Measurements from ENCODE around the gene DLG1. TPM values are rescaled to one million over a fixed set of nuclear protein-coding genes. Genes with fewer than 3 reads are reported as not detected.

The DLG1 gene
- polyA plus RNA-seq, 4 donors: 68.7 to 98.7 (median 88.6) TPM

- DNase-seq (ENCODE audit: low read depth in 4 of 4, low spot score in 3 of 4): no peak
These were observed 114.8 kb downstream of the DLG1 start for GRCh38 chr3:197183582-197183981.

- DNase-seq (ENCODE audit: low read depth in 4 of 4, low spot score in 3 of 4): no peak
These were observed 116.7 kb downstream of the DLG1 start for GRCh38 chr3:197181741-197182140.

GRCh38 chr3:197178998-197179397 lies 119.4 kb downstream of the DLG1 start:
- no peak for DNase-seq (ENCODE audit: low read depth in 4 of 4, low spot score in 3 of 4)

- DNase-seq (ENCODE audit: low read depth in 4 of 4, low spot score in 3 of 4): no peak
These were observed 122.9 kb downstream of the DLG1 start for GRCh38 chr3:197175503-197175902.

GRCh38 chr3:197174927-197175326 lies 123.5 kb downstream of the DLG1 start:
- DNase-seq (ENCODE audit: low read depth in 4 of 4, low spot score in 3 of 4): no peak

- no peak for DNase-seq (ENCODE audit: low read depth in 4 of 4, low spot score in 3 of 4)
These were observed 124.8 kb downstream of the DLG1 start for GRCh38 chr3:197173620-197174019.

GRCh38 chr3:197171481-197172067 lies 126.8 kb downstream of the DLG1 start:
- no peak for DNase-seq (ENCODE audit: low read depth in 4 of 4, low spot score in 3 of 4)

GRCh38 chr3:197169028-197169427 lies 129.4 kb downstream of the DLG1 start:
- DNase-seq (ENCODE audit: low read depth in 4 of 4, low spot score in 3 of 4): no peak

- DNase-seq (ENCODE audit: low read depth in 4 of 4, low spot score in 3 of 4): no peak
These were observed 129.8 kb downstream of the DLG1 start for GRCh38 chr3:197168606-197169005.

GRCh38 chr3:197168063-197168462 lies 130.3 kb downstream of the DLG1 start:
- DNase-seq (ENCODE audit: low read depth in 4 of 4, low spot score in 3 of 4): no peak

GRCh38 chr3:197167549-197167948 lies 130.9 kb downstream of the DLG1 start:
- no peak for DNase-seq (ENCODE audit: low read depth in 4 of 4, low spot score in 3 of 4)

- no peak for DNase-seq (ENCODE audit: low read depth in 4 of 4, low spot score in 3 of 4)
These were observed 132.5 kb downstream of the DLG1 start for GRCh38 chr3:197165890-197166289.

GRCh38 chr3:197155046-197155445 lies 143.4 kb downstream of the DLG1 start:
- no peak for DNase-seq (ENCODE audit: low read depth in 4 of 4, low spot score in 3 of 4)

- DNase-seq (ENCODE audit: low read depth in 4 of 4, low spot score in 3 of 4): peak in 1 of 4 donors; percentile 29
These were observed 146.8 kb downstream of the DLG1 start for GRCh38 chr3:197151580-197151979.

GRCh38 chr3:197149528-197149927 lies 148.9 kb downstream of the DLG1 start:
- DNase-seq (ENCODE audit: low read depth in 4 of 4, low spot score in 3 of 4): no peak

GRCh38 chr3:197144188-197144587 lies 154.2 kb downstream of the DLG1 start:
- no peak for DNase-seq (ENCODE audit: low read depth in 4 of 4, low spot score in 3 of 4)

- DNase-seq (ENCODE audit: low read depth in 4 of 4, low spot score in 3 of 4): no peak
These were observed 158.8 kb downstream of the DLG1 start for GRCh38 chr3:197139586-197139985.

GRCh38 chr3:197137751-197138150 lies 160.7 kb downstream of the DLG1 start:
- DNase-seq (ENCODE audit: low read depth in 4 of 4, low spot score in 3 of 4): no peak

GRCh38 chr3:197136744-197137143 lies 161.7 kb downstream of the DLG1 start:
- DNase-seq (ENCODE audit: low read depth in 4 of 4, low spot score in 3 of 4): no peak

- DNase-seq (ENCODE audit: low read depth in 4 of 4, low spot score in 3 of 4): no peak
These were observed 163.2 kb downstream of the DLG1 start for GRCh38 chr3:197135212-197135611.

- DNase-seq (ENCODE audit: low read depth in 4 of 4, low spot score in 3 of 4): no peak
These were observed 165.4 kb downstream of the DLG1 start for GRCh38 chr3:197132916-197133530.

- no peak for DNase-seq (ENCODE audit: low read depth in 4 of 4, low spot score in 3 of 4)
These were observed 172.8 kb downstream of the DLG1 start for GRCh38 chr3:197125636-197126035.

GRCh38 chr3:197124713-197125112 lies 173.7 kb downstream of the DLG1 start:
- no peak for DNase-seq (ENCODE audit: low read depth in 4 of 4, low spot score in 3 of 4)
